Measurements from ENCODE around the gene STRN3. TPM values are rescaled to one million over a fixed set of nuclear protein-coding genes. Genes with fewer than 3 reads are reported as not detected.

The STRN3 gene
- total RNA-seq, 1 experiment from 2014 or later = 52.1 TPM

DNA sequence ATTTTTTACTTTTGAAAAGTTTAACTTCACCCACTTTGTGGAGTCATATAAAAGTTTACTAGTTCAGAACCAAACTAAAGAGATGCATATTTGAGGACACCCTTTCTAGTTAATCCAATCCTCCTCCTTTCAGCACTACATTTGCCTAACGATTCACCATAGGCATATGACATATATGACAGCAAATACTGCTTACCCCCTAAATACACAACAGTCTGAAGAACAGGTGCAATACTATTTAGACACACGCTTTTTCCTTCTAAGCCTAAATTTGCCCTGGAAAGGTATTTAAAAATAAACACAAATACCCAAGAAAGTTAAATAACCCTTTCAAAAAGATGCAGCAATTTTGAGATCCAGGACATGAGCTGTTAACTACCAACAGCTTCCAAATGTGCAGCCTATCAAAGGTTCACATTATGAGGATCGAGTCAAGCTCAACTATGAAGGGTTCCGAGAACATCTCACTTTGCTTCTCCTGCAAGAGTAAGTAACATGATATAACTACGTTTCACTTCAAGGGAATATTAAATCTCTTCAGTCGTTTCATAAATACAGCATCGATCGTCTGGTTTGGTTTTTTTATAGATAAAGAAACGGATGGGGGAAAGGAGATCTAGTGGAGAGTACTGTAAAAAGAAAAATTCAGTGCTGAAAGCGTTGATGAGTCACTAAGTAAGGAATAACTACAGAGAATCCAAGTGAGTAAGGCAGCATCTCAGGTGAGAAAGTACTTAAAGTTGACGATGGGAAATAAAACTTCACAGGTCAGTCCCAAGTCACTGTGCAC is 1.4 kb downstream of the STRN3 start:
- Histone ChIP-seq H3K9ac (ENCODE audit: extremely low read depth, insufficient read length, low read length) (peak overlapping the region; percentile 93), H2BK20ac (ENCODE audit: low read depth, low read length, poor library complexity, severe bottlenecking) (no peak overlapping the region), H3K18ac (ENCODE audit: insufficient read length, low read depth, low read length) (no peak overlapping the region), H3K79me1 (ENCODE audit: insufficient read depth, low read depth, low read length, poor library complexity, severe bottlenecking) (no peaks in the 10 kb centered on the region), H4K8ac (replicated peaks; ENCODE audit: insufficient read length, low read depth, low read length) (no peak overlapping the region), H3K14ac (ENCODE audit: insufficient read depth, low read length) (peak overlapping the region; percentile 23; the same call in 1 of the 2 replicates), H2AK5ac (ENCODE audit: insufficient read length, low read length) (no peak overlapping the region), H4K5ac (ENCODE audit: insufficient read length, low read depth, low read length) (no peak overlapping the region), H4K20me1 (ENCODE audit: control insufficient read depth, insufficient read depth, insufficient read length) (no peaks in the 10 kb centered on the region), H3K4me1 (ENCODE audit: insufficient read depth, low read length) (no peaks in the 10 kb centered on the region), H2AFZ (ENCODE audit: low read length) (no peak overlapping the region), H3K4me2 (ENCODE audit: insufficient read depth, insufficient read length, low read length) (peak overlapping the region; percentile 94), H3K23ac (ENCODE audit: insufficient read length, low read depth, low read length) (no peak overlapping the region), H2BK15ac (ENCODE audit: low read depth, low read length) (no peak overlapping the region), H3K9me3 (ENCODE audit: control insufficient read depth, low read depth, low read length) (no peaks in the 10 kb centered on the region), H3K27ac (ENCODE audit: insufficient read length, low read depth, low read length) (peak overlapping the region; percentile 29), H4K91ac (ENCODE audit: insufficient read length, low read depth, low read length) (no peak overlapping the region), H3K27me3 (ENCODE audit: insufficient read depth, low read length) (no peaks in the 10 kb centered on the region), H3K79me2 (ENCODE audit: insufficient read depth, low read length) (peaks cover 22% of the 10 kb centered on the region; the same call in 1 of the 2 replicates), H2BK12ac (ENCODE audit: insufficient read length, low read depth, low read length) (no peak overlapping the region), H2BK5ac (ENCODE audit: insufficient read length, low read length) (no peak overlapping the region), H3K23me2 (ENCODE audit: insufficient read length, low read depth, low read length, poor library complexity, severe bottlenecking) (peaks cover 12% of the 10 kb centered on the region), H2BK120ac (ENCODE audit: low read depth, low read length, poor library complexity, severe bottlenecking) (no peak overlapping the region), H3K56ac (ENCODE audit: insufficient read length, low read depth, low read length) (no peak overlapping the region), H3T11ph (ENCODE audit: low read length) (no peak overlapping the region), H3K4ac (ENCODE audit: low read depth, low read length) (no peak overlapping the region)
- no peaks in the 10 kb centered on the region; a peak in 1 of 5 replicates for H3K9me3 Mint-ChIP-seq
- H3K4me3 Mint-ChIP-seq = peak overlapping the region; percentile 74 to 91
- peaks cover 19 to 39% of the 10 kb centered on the region in 2 experiments for H3K4me1 Mint-ChIP-seq
- no CpG with 5 or more reads among the region's 11 CpGs for WGBS (ENCODE audit: extremely low coverage, insufficient read length, low lambda C conversion rate)
- DNase-seq = no peak
- peaks cover 9 to 21% (median 19%) of the 10 kb centered on the region in 3 experiments; a peak in 6 of 7 replicates for H3K36me3 Mint-ChIP-seq (ENCODE audit: insufficient read depth in 1 of 3, low read depth in 3 of 3)
- no peaks in the 10 kb centered on the region for H3K27me3 Mint-ChIP-seq (ENCODE audit: low read depth)
- H3K27ac Mint-ChIP-seq = peak overlapping the region; percentile 68 to 74 (median 69); a peak in 6 of 7 replicates
- TF ChIP-seq, protein P1, sequence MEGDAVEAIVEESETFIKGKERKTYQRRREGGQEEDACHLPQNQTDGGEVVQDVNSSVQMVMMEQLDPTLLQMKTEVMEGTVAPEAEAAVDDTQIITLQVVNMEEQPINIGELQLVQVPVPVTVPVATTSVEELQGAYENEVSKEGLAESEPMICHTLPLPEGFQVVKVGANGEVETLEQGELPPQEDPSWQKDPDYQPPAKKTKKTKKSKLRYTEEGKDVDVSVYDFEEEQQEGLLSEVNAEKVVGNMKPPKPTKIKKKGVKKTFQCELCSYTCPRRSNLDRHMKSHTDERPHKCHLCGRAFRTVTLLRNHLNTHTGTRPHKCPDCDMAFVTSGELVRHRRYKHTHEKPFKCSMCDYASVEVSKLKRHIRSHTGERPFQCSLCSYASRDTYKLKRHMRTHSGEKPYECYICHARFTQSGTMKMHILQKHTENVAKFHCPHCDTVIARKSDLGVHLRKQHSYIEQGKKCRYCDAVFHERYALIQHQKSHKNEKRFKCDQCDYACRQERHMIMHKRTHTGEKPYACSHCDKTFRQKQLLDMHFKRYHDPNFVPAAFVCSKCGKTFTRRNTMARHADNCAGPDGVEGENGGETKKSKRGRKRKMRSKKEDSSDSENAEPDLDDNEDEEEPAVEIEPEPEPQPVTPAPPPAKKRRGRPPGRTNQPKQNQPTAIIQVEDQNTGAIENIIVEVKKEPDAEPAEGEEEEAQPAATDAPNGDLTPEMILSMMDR (conservative IDR thresholded peaks at IDR 0.05) = no peak

Measured in H9 (cell line).